ENCODE data around the gene TTLL10.

GRCh38 chr1:1212780-1213344, 39.2 kb downstream of the TTLL10 start:
- TF ChIP-seq CTCF (IDR thresholded peaks at IDR 0.05) (no peak), POLR2A (IDR thresholded peaks at IDR 0.05) (no peak), EP300 (IDR thresholded peaks at IDR 0.05) (no peak)

Data from stomach (tissue), 4 donors.